ENCODE measurements around the gene PTPRCAP. TPM values are rescaled to one million over a fixed set of nuclear protein-coding genes. Genes with fewer than 3 reads are reported as not detected.
"Not testable (repeated sequence)": the region's sequence is repeated elsewhere in the genome, so short reads cannot be mapped to it uniquely, and the experiment has no call there.

Gene PTPRCAP
- polyA plus RNA-seq, 1 donor from 2014 or later = 3.4 TPM

- H4K20me1 ChIP-seq (ENCODE audit: insufficient read depth); H3K27me3 ChIP-seq (ENCODE audit: insufficient read depth, low read depth, low read length); H3K79me2 ChIP-seq (replicated peaks; ENCODE audit: insufficient read depth, low read length); H3K4me2 ChIP-seq (ENCODE audit: low read length); H3K36me3 ChIP-seq (ENCODE audit: insufficient read depth, low read length); H3F3A ChIP-seq (ENCODE audit: insufficient read depth, low read length, poor library complexity, severe bottlenecking); H3K9me2 ChIP-seq (ENCODE audit: insufficient read depth, low read length); H3K9me3 ChIP-seq (ENCODE audit: low read length): not testable (repeated sequence)
- Histone ChIP-seq H3K9ac (ENCODE audit: low read length) (peak overlapping the region; percentile 97), H3K4me3 (ENCODE audit: low read length) (peak overlapping the region; percentile 98), H2AFZ (ENCODE audit: low read depth, low read length) (peak overlapping the region; percentile 91), H3K27ac (ENCODE audit: low read length) (peak overlapping the region; percentile 84)
Observed at GRCh38 chr11:67427364-67427859, 10.1 kb downstream of the PTPRCAP start.

- H3K36me3 ChIP-seq (ENCODE audit: insufficient read depth, low read length) = no peaks in the 10 kb centered on the region
- H3K4me3 ChIP-seq (ENCODE audit: low read length) = no peak overlapping the region
- no peaks in the 10 kb centered on the region for H3K27me3 ChIP-seq (ENCODE audit: insufficient read depth, low read depth, low read length)
- H4K20me1 ChIP-seq (ENCODE audit: insufficient read depth) = no peaks in the 10 kb centered on the region
- peaks cover 6% of the 10 kb centered on the region for H3K79me2 ChIP-seq (replicated peaks; ENCODE audit: insufficient read depth, low read length)
- no peaks in the 10 kb centered on the region for H3F3A ChIP-seq (ENCODE audit: insufficient read depth, low read length, poor library complexity, severe bottlenecking)
- no peaks in the 10 kb centered on the region for H3K9me2 ChIP-seq (ENCODE audit: insufficient read depth, low read length)
- TF ChIP-seq CTCF (IDR thresholded peaks at IDR 0.05; ENCODE audit: poor library complexity, severe bottlenecking) (no peak), EP300 (conservative IDR thresholded peaks at IDR 0.05; ENCODE audit: poor library complexity, severe bottlenecking) (no peak), SMC3 (conservative IDR thresholded peaks at IDR 0.05; ENCODE audit: poor library complexity) (no peak), EZH2 (IDR thresholded peaks at IDR 0.05; ENCODE audit: borderline replicate concordance, insufficient read depth, low read length, poor library complexity, severe bottlenecking) (no peak), TAF1 (IDR thresholded peaks at IDR 0.05; ENCODE audit: low read depth) (no peak), MXI1 (conservative IDR thresholded peaks at IDR 0.05; ENCODE audit: poor library complexity, severe bottlenecking) (no peak), POLR2AphosphoS5 (IDR thresholded peaks at IDR 0.05) (no peak), RAD21 (conservative IDR thresholded peaks at IDR 0.05) (no peak), REST (IDR thresholded peaks at IDR 0.05; ENCODE audit: borderline replicate concordance) (no peak)
- H3K27ac ChIP-seq (ENCODE audit: low read length) = no peak overlapping the region
- H3K9me3 ChIP-seq (ENCODE audit: low read length) = no peaks in the 10 kb centered on the region
- no peak overlapping the region for H2AFZ ChIP-seq (ENCODE audit: low read depth, low read length)
- H3K4me2 ChIP-seq (ENCODE audit: low read length) = no peak overlapping the region
- H3K9ac ChIP-seq (ENCODE audit: low read length) = no peak overlapping the region
Observed at GRCh38 chr11:67423891-67424613, 13.4 kb downstream of the PTPRCAP start.

Data from neural cell (in vitro differentiated cells).